ENCODE data around the gene PPFIA4.

The PPFIA4 gene

GRCh38 chr1:203093754-203094410 is 67.6 kb downstream of the PPFIA4 start:
- Histone ChIP-seq H3K36me3 (ENCODE audit: control insufficient read depth, insufficient read depth, low read length) (no peaks in the 10 kb centered on the region), H3K9ac (ENCODE audit: low read length) (no peak overlapping the region), H3K27me3 (ENCODE audit: control insufficient read depth, insufficient read depth, low read length) (peaks cover 6% of the 10 kb centered on the region), H3K4me1 (ENCODE audit: control insufficient read depth, insufficient read depth, low read length) (no peaks in the 10 kb centered on the region), H3K9me3 (ENCODE audit: control insufficient read depth, low read length) (no peaks in the 10 kb centered on the region), H3K4me3 (ENCODE audit: low read length) (no peak overlapping the region)

- Histone ChIP-seq H3K27me3 (ENCODE audit: control insufficient read depth, insufficient read depth, low read length) (peaks cover 6% of the 10 kb centered on the region), H3K36me3 (ENCODE audit: control insufficient read depth, insufficient read depth, low read length) (no peaks in the 10 kb centered on the region), H3K4me3 (ENCODE audit: low read length) (no peak overlapping the region), H3K9me3 (ENCODE audit: control insufficient read depth, low read length) (no peaks in the 10 kb centered on the region), H3K9ac (ENCODE audit: low read length) (no peak overlapping the region), H3K4me1 (ENCODE audit: control insufficient read depth, insufficient read depth, low read length) (no peaks in the 10 kb centered on the region)
These were observed 68.9 kb downstream of the PPFIA4 start for GRCh38 chr1:203095061-203095690.

- H3K4me1 ChIP-seq (ENCODE audit: control insufficient read depth, insufficient read depth, low read length), result no peaks in the 10 kb centered on the region
- H3K9me3 ChIP-seq (ENCODE audit: control insufficient read depth, low read length), result no peaks in the 10 kb centered on the region
- H3K36me3 ChIP-seq (ENCODE audit: control insufficient read depth, insufficient read depth, low read length), result no peaks in the 10 kb centered on the region
- no peak overlapping the region for H3K4me3 ChIP-seq (ENCODE audit: low read length)
- H3K27me3 ChIP-seq (ENCODE audit: control insufficient read depth, insufficient read depth, low read length), result peaks cover 5% of the 10 kb centered on the region
- no peak overlapping the region for H3K9ac ChIP-seq (ENCODE audit: low read length)
These were observed 70.3 kb downstream of the PPFIA4 start for GRCh38 chr1:203096566-203096965.

GRCh38 chr1:203097001-203097400 is 70.7 kb downstream of the PPFIA4 start:
- Histone ChIP-seq H3K9me3 (ENCODE audit: control insufficient read depth, low read length) (no peaks in the 10 kb centered on the region), H3K9ac (ENCODE audit: low read length) (no peak overlapping the region), H3K36me3 (ENCODE audit: control insufficient read depth, insufficient read depth, low read length) (no peaks in the 10 kb centered on the region), H3K4me1 (ENCODE audit: control insufficient read depth, insufficient read depth, low read length) (no peaks in the 10 kb centered on the region), H3K27me3 (ENCODE audit: control insufficient read depth, insufficient read depth, low read length) (peaks cover 5% of the 10 kb centered on the region), H3K4me3 (ENCODE audit: low read length) (no peak overlapping the region)

- Histone ChIP-seq H3K4me1 (ENCODE audit: control insufficient read depth, insufficient read depth, low read length) (no peaks in the 10 kb centered on the region), H3K9me3 (ENCODE audit: control insufficient read depth, low read length) (no peaks in the 10 kb centered on the region), H3K4me3 (ENCODE audit: low read length) (no peak overlapping the region), H3K9ac (ENCODE audit: low read length) (no peak overlapping the region), H3K36me3 (ENCODE audit: control insufficient read depth, insufficient read depth, low read length) (no peaks in the 10 kb centered on the region), H3K27me3 (ENCODE audit: control insufficient read depth, insufficient read depth, low read length) (peaks cover 5% of the 10 kb centered on the region)
These were observed 72.2 kb downstream of the PPFIA4 start for GRCh38 chr1:203098445-203098844.

- Histone ChIP-seq H3K4me1 (ENCODE audit: control insufficient read depth, insufficient read depth, low read length) (no peaks in the 10 kb centered on the region), H3K27me3 (ENCODE audit: control insufficient read depth, insufficient read depth, low read length) (peaks cover 5% of the 10 kb centered on the region), H3K9ac (ENCODE audit: low read length) (no peak overlapping the region), H3K4me3 (ENCODE audit: low read length) (no peak overlapping the region), H3K9me3 (ENCODE audit: control insufficient read depth, low read length) (no peaks in the 10 kb centered on the region), H3K36me3 (ENCODE audit: control insufficient read depth, insufficient read depth, low read length) (no peaks in the 10 kb centered on the region)
These were observed 72.7 kb downstream of the PPFIA4 start for GRCh38 chr1:203098914-203099520.

- Histone ChIP-seq H3K27me3 (ENCODE audit: control insufficient read depth, insufficient read depth, low read length) (peaks cover 5% of the 10 kb centered on the region), H3K36me3 (ENCODE audit: control insufficient read depth, insufficient read depth, low read length) (no peaks in the 10 kb centered on the region), H3K9ac (ENCODE audit: low read length) (no peak overlapping the region)
These were observed 73.7 kb downstream of the PPFIA4 start for GRCh38 chr1:203099805-203100515.

GRCh38 chr1:203100516-203100869 is 74.2 kb downstream of the PPFIA4 start:
- H3K9ac ChIP-seq (ENCODE audit: low read length), result no peak overlapping the region
- no peaks in the 10 kb centered on the region for H3K4me1 ChIP-seq (ENCODE audit: control insufficient read depth, insufficient read depth, low read length)
- peaks cover 5% of the 10 kb centered on the region for H3K27me3 ChIP-seq (ENCODE audit: control insufficient read depth, insufficient read depth, low read length)
- H3K4me3 ChIP-seq (ENCODE audit: low read length), result no peak overlapping the region
- no peaks in the 10 kb centered on the region for H3K9me3 ChIP-seq (ENCODE audit: control insufficient read depth, low read length)
- no peaks in the 10 kb centered on the region for H3K36me3 ChIP-seq (ENCODE audit: control insufficient read depth, insufficient read depth, low read length)

More at GRCh38 chr1:203099805-203100515, 73.7 kb downstream of the PPFIA4 start:
- H3K9me3 ChIP-seq (ENCODE audit: control insufficient read depth, low read length), result no peaks in the 10 kb centered on the region
- H3K4me3 ChIP-seq (ENCODE audit: low read length), result no peak overlapping the region
- H3K4me1 ChIP-seq (ENCODE audit: control insufficient read depth, insufficient read depth, low read length), result no peaks in the 10 kb centered on the region

GRCh38 chr1:203101813-203102634 is 75.7 kb downstream of the PPFIA4 start:
- no peak overlapping the region for H3K4me3 ChIP-seq (ENCODE audit: low read length)
- H3K36me3 ChIP-seq (ENCODE audit: control insufficient read depth, insufficient read depth, low read length), result no peaks in the 10 kb centered on the region
- no peak overlapping the region for H3K9ac ChIP-seq (ENCODE audit: low read length)
- H3K4me1 ChIP-seq (ENCODE audit: control insufficient read depth, insufficient read depth, low read length), result no peaks in the 10 kb centered on the region
- peaks cover 5% of the 10 kb centered on the region for H3K27me3 ChIP-seq (ENCODE audit: control insufficient read depth, insufficient read depth, low read length)
- no peaks in the 10 kb centered on the region for H3K9me3 ChIP-seq (ENCODE audit: control insufficient read depth, low read length)

GRCh38 chr1:203103216-203103615 is 76.9 kb downstream of the PPFIA4 start:
- Histone ChIP-seq H3K4me1 (ENCODE audit: control insufficient read depth, insufficient read depth, low read length) (no peaks in the 10 kb centered on the region), H3K4me3 (ENCODE audit: low read length) (no peak overlapping the region), H3K36me3 (ENCODE audit: control insufficient read depth, insufficient read depth, low read length) (no peaks in the 10 kb centered on the region), H3K9ac (ENCODE audit: low read length) (no peak overlapping the region), H3K9me3 (ENCODE audit: control insufficient read depth, low read length) (no peaks in the 10 kb centered on the region), H3K27me3 (ENCODE audit: control insufficient read depth, insufficient read depth, low read length) (peaks cover 5% of the 10 kb centered on the region)

- peaks cover 5% of the 10 kb centered on the region for H3K27me3 ChIP-seq (ENCODE audit: control insufficient read depth, insufficient read depth, low read length)
- no peaks in the 10 kb centered on the region for H3K9me3 ChIP-seq (ENCODE audit: control insufficient read depth, low read length)
- no peaks in the 10 kb centered on the region for H3K4me1 ChIP-seq (ENCODE audit: control insufficient read depth, insufficient read depth, low read length)
- no peaks in the 10 kb centered on the region for H3K36me3 ChIP-seq (ENCODE audit: control insufficient read depth, insufficient read depth, low read length)
- H3K4me3 ChIP-seq (ENCODE audit: low read length), result no peak overlapping the region
- no peak overlapping the region for H3K9ac ChIP-seq (ENCODE audit: low read length)
These were observed 77.7 kb downstream of the PPFIA4 start for GRCh38 chr1:203103829-203104495.

Data from mucosa of stomach (tissue), 1 donor.